Suprapubic skin (tissue), 3 donors: ENCODE measurements around the gene SMOC2.

Experiments used
- CTCF ChIP-seq, 2 donors: fragments of 200-600 bp in 1 of 2; fragments of 450-650 bp in 1 of 2; sonication (generic) in 1 of 2; IDR thresholded peaks; one replicate each; pipeline ENCODE4 v1.5.1; 2016 to 2019; ENCODE audit warnings: antibody characterized with exemption in 2 of 2, mild to moderate bottlenecking in 1 of 2, moderate library complexity in 1 of 2
- EP300 ChIP-seq: sonication (generic); formaldehyde crosslinking; IDR thresholded peaks from one replicate; pipeline ENCODE4 v1.6.1; 2017; ENCODE audit warnings: antibody characterized with exemption
- POLR2A ChIP-seq, 2 donors: fragments of 450-650 bp; IDR thresholded peaks; one replicate each; pipeline ENCODE4 v1.6.1; 2017; ENCODE audit warnings: antibody characterized with exemption in 2 of 2, mild to moderate bottlenecking in 2 of 2, moderate library complexity in 2 of 2

GRCh38 chr6:168714547-168715260, 273.7 kb downstream of the SMOC2 start:
- TF ChIP-seq CTCF (IDR thresholded peaks at IDR 0.05) = no peak
- TF ChIP-seq POLR2A (IDR thresholded peaks at IDR 0.05) = no peak
- no peak for TF ChIP-seq EP300
